Stomach smooth muscle (tissue), 2 donors: ENCODE data around the gene YEATS4.
A peak's percentile ranks its signal among the peaks of the same experiment; 100 is the strongest.

Experiments
- H3K27ac ChIP-seq: one replicate; pipeline ENCODE4 v1.7.0; 2013; ENCODE audit warnings: mild to moderate bottlenecking, low read length, inconsistent platforms
- H3K27me3 ChIP-seq, 2 donors: one replicate each; pipeline ENCODE4 v1.7.0; 2013; ENCODE audit warnings: low read length in 2 of 2; ENCODE audit not compliant: insufficient read depth in 2 of 2, control insufficient read depth in 1 of 2
- H3K36me3 ChIP-seq, 2 donors: one replicate each; pipeline ENCODE4 v1.7.0; 2013; ENCODE audit warnings: low read length in 2 of 2; ENCODE audit not compliant: control insufficient read depth in 2 of 2, insufficient read depth in 2 of 2
- H3K4me1 ChIP-seq: one replicate; pipeline ENCODE4 v1.7.0; 2013; ENCODE audit warnings: low read length; ENCODE audit not compliant: control insufficient read depth, insufficient read depth
- H3K4me3 ChIP-seq, 2 donors: one replicate each; pipeline ENCODE4 v1.7.0; 2013; ENCODE audit warnings: low read length in 2 of 2
- H3K9ac ChIP-seq, 2 donors: one replicate each; pipeline ENCODE4 v1.7.0; 2013; ENCODE audit warnings: low read length in 2 of 2, mild to moderate bottlenecking in 1 of 2
- H3K9me3 ChIP-seq, 2 donors: one replicate each; pipeline ENCODE4 v1.7.0; 2013; ENCODE audit warnings: low read length in 2 of 2; ENCODE audit not compliant: control insufficient read depth in 2 of 2
- donor health status: healthy.
- donor health status: Pancreatic carcinoma.

Gene YEATS4

GRCh38 chr12:69417741-69418167 lies 58.2 kb downstream of the YEATS4 start:
- H3K9ac ChIP-seq: no peak overlapping the region
- H3K9me3 ChIP-seq: no peaks in the 10 kb centered on the region
- H3K36me3 ChIP-seq: no peaks in the 10 kb centered on the region
- H3K27ac ChIP-seq: no peak overlapping the region
- no peak overlapping the region for H3K4me3 ChIP-seq
- H3K4me1 ChIP-seq: peaks cover 6% of the 10 kb centered on the region
- H3K27me3 ChIP-seq: no peaks in the 10 kb centered on the region

DNA sequence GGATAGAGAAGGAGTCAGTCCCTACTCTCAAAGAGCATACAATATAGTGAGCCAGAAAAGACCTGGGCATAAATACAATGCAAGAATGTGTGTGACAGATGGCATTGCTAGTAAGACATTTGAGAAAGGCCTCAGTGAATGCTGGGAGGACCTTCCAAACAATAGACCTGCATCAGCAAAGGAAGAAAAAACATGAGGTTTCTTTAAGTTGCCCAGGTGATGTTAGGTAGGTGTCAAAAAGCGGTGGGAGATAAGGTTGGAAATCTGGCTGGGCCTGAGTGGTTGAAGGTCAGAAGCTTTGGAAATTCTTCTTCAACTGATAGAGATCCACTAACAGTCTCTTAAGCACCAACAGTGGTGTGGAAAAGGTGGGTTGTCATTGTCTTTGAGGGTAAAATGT lies 60.2 kb downstream of the YEATS4 start:
- no peaks in the 10 kb centered on the region for H3K36me3 ChIP-seq

GRCh38 chr12:69421548-69421947 lies 62.0 kb downstream of the YEATS4 start:
- H3K4me3 ChIP-seq: no peak overlapping the region
- no peaks in the 10 kb centered on the region for H3K36me3 ChIP-seq
- no peaks in the 10 kb centered on the region for H3K27me3 ChIP-seq
- no peaks in the 10 kb centered on the region for H3K4me1 ChIP-seq
- H3K9me3 ChIP-seq: no peaks in the 10 kb centered on the region
- no peak overlapping the region for H3K27ac ChIP-seq
- H3K9ac ChIP-seq: no peak overlapping the region

More for the DNA sequence above, 60.2 kb downstream of the YEATS4 start:
- no peaks in the 10 kb centered on the region for H3K27me3 ChIP-seq
- no peak overlapping the region for H3K9ac ChIP-seq
- H3K9me3 ChIP-seq: no peaks in the 10 kb centered on the region
- no peak overlapping the region for H3K27ac ChIP-seq
- H3K4me1 ChIP-seq: peaks cover 6% of the 10 kb centered on the region
- H3K4me3 ChIP-seq: no peak overlapping the region

DNA sequence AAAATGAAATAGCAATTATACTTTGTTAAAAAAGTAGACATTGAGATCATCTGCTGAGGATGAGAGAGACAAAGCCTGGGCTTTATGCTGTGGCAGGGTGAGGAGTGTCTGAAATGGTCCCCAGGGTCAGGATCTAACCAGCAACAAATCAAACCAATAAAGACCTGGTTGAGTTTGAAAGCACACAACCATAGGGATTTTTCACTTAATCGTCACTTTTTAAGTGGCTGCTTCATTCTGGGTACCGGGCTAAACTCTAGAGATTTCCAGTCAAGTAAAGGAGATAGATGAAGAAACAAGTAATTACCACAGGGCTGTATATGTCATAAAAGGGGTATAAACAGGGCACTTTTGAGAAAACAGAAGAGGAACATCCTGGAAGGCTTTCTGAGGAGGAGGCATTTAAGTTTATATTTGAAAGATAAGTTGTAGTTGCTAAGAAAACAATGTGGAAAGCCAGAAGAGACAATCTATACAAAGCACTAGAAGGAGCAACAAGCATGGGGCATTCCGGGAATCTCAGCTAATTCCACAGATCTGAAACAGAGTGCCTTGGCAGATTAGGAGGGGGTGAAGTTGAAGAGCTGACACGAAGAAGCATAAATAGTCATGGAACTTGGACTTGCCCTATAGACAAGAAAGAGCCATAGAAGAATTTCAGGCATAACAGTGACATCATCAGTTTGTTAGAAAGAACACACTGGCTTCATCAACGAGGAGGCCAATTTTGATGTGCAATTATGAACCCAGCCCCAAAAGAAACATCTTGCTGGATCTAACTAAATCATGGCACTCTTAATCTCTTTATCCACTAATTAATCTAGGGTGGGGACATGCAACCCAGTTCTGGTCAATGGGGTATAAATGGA lies 63.7 kb downstream of the YEATS4 start:
- no peak overlapping the region for H3K27ac ChIP-seq
- no peak overlapping the region for H3K9ac ChIP-seq
- H3K4me3 ChIP-seq: no peak overlapping the region
- no peaks in the 10 kb centered on the region for H3K9me3 ChIP-seq
- no peaks in the 10 kb centered on the region for H3K36me3 ChIP-seq
- H3K27me3 ChIP-seq: no peaks in the 10 kb centered on the region
- no peaks in the 10 kb centered on the region for H3K4me1 ChIP-seq

DNA sequence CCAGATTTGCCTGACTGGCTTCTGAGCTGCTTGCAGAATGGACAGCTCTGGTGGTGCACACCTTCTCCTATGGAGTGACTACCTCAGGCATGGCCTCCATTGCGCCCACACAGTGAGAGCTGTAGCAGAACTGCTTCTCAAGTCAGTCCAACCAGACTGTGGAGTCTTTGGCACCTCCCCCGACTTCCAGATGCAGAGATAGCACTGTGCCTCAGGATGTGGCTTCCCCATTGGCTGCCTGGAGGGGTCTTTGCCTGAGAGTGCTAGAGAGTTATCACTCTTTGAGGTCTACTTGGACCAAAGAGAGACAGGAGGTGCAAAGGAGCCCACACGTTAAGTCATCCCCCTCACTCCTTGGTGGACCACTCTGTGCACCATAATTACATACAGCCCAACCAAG lies 65.9 kb downstream of the YEATS4 start:
- Histone ChIP-seq H3K9me3 (no peaks in the 10 kb centered on the region), H3K36me3 (no peaks in the 10 kb centered on the region), H3K4me1 (no peaks in the 10 kb centered on the region), H3K27me3 (no peaks in the 10 kb centered on the region), H3K4me3 (no peak overlapping the region), H3K9ac (no peak overlapping the region), H3K27ac (no peak overlapping the region)

DNA sequence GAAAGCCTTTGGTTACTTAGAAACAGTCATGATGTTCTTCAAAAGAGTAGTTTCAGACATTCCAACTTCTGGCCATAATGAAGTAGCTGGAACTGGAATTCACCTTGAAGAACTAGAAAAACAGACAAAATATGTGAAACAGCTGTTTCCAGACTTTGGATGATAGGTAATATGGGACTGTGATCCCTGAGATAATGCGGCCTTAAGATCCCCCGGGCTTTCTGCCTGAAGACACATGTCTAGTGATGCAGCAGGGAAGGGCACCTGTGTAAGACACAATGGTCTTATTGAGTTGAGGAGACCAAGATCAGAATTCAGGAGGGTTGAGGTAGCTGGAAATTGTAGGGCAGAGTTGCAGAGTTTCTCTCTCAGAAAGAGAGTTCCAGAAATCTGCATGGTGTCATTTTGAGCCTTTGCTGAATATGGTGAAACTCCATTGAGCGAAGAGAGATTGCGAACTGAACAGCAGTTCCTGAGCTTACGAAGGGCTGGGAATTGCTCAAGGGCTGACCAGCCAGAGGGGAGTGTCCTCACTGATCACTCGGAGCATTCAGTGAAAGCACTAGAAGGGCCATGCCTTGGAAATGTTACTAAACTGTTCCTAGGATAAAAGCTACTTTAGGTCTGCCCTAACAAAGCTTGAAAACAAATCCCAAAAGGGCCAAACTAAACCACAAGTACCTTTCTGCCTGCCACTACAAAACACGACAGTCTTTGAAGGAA lies 69.0 kb downstream of the YEATS4 start:
- no peaks in the 10 kb centered on the region for H3K4me1 ChIP-seq
- H3K27me3 ChIP-seq: no peaks in the 10 kb centered on the region
- H3K9me3 ChIP-seq: no peaks in the 10 kb centered on the region
- no peaks in the 10 kb centered on the region for H3K36me3 ChIP-seq
- no peak overlapping the region for H3K9ac ChIP-seq
- no peak overlapping the region for H3K27ac ChIP-seq
- H3K4me3 ChIP-seq: no peak overlapping the region

DNA sequence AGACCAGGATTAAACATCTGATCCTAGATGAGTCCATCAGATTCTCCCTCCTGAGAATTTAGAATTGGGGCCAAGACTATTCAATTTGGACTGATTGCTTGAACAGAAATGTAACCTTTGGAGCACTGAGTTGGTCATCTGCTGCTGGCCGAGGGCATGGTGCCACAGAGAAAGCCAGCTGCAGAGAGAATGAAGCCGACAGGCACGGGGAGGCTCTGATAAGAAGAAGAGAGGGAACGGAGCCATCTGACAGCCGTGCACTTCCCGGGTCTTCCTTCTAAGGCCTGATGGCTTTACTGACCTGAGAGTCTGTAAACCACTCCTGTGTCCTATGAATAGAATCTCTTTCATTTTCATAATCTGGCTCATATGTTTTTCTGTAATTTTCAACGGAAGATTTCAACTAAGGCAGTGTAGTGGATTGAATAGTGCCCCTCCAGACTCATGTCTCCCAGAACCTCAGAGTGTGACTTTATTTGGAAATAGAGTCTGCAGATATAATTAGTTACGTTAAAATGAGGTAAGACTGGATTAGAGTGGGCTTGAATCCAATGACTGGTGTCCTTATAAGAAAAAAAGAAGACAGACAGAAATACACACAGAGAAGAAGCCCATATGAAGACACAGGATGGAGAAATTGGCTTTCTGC lies 71.5 kb downstream of the YEATS4 start:
- peak overlapping the region; percentile 26 for H3K27ac ChIP-seq
- H3K27me3 ChIP-seq: no peaks in the 10 kb centered on the region
- H3K36me3 ChIP-seq: no peaks in the 10 kb centered on the region
- H3K4me1 ChIP-seq: no peaks in the 10 kb centered on the region
- H3K9ac ChIP-seq: no peak overlapping the region
- no peaks in the 10 kb centered on the region for H3K9me3 ChIP-seq
- no peak overlapping the region for H3K4me3 ChIP-seq

DNA sequence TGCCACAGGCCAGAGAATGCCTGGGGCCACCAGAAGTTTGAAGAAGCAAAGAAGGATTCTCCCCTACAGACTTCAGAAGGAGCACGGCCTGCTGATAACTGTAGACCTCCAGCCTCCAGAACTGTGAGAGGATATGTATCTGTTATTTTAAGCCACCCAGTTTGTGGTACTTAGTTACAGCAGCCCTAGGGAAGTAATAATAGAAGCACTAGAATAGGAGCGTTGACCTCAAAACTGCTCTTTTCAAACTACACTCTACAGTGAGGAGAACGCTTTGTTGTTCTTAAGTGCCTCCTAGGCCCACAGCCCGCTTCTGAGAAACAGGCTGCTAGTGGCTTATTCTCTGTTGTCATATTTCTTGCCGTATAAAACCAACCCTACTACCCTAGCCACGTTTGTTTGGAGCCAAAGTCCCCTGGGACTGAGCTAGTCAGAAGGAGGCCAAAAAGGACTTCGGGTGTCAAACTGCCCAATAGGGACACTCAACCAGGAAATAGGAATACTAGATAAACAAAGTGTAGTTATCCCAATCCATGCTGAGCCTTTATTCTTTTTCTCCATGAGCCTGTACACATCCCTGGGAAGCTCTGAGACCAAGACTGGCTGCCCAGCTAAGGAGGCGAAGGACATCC lies 72.2 kb downstream of the YEATS4 start:
- no peaks in the 10 kb centered on the region for H3K9me3 ChIP-seq
- no peaks in the 10 kb centered on the region for H3K4me1 ChIP-seq
- no peak overlapping the region for H3K4me3 ChIP-seq
- no peaks in the 10 kb centered on the region for H3K36me3 ChIP-seq
- peak overlapping the region; percentile 26 for H3K27ac ChIP-seq
- H3K9ac ChIP-seq: no peak overlapping the region
- H3K27me3 ChIP-seq: no peaks in the 10 kb centered on the region

DNA sequence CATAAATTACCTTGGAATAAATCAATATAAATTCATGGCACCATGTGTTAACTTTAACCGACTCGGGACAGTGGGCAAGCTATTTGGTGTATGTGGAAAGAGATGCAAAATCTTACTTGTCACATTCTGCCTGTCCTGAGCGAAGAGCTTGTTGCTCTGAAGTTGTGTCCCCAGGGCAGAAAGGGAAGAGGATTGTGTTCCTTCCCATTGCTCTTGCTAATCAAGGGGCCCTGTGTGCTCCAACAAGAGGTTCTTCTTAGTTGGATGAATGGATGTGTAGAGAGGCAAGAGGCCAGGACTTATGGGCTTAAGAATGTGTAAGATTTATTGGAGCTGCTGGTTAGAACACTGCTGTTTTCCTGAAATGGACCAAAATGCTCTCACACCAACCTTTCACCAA lies 74.1 kb downstream of the YEATS4 start:
- Histone ChIP-seq H3K36me3 (no peaks in the 10 kb centered on the region), H3K4me1 (no peaks in the 10 kb centered on the region), H3K27ac (no peak overlapping the region), H3K9me3 (no peaks in the 10 kb centered on the region), H3K27me3 (no peaks in the 10 kb centered on the region), H3K9ac (no peak overlapping the region), H3K4me3 (no peak overlapping the region)

DNA sequence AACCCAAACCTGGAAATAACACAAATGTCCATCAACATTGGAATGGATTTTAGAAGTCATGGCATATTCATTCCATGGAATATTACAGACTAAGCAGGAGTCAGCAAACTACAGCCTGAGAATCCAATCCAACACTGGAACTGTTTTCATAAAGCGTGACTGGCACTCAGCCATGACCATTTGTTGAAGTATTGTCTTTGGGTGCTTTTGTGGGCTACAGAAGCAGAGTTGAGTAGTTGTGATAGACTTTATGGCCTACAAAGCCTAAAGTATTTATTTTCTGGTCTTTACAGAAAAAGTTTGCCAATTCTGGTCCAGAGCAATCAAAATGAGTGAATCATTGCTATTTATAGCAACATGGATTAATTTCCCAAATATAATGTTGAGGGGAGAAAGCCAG lies 76.1 kb downstream of the YEATS4 start:
- H3K4me3 ChIP-seq: no peak overlapping the region
- H3K9me3 ChIP-seq: no peaks in the 10 kb centered on the region
- H3K4me1 ChIP-seq: no peaks in the 10 kb centered on the region
- no peaks in the 10 kb centered on the region for H3K36me3 ChIP-seq
- no peaks in the 10 kb centered on the region for H3K27me3 ChIP-seq
- no peak overlapping the region for H3K9ac ChIP-seq
- no peak overlapping the region for H3K27ac ChIP-seq
